Endothelial cell of umbilical vein (primary cell): Measurements from ENCODE around the gene MTO1. TPM values are rescaled to one million over a fixed set of nuclear protein-coding genes. Genes with fewer than 3 reads are reported as not detected.

Experiments
- BruUV-seq: library from RNA; stranded (reverse); fragments of 400-500 nt; replicated peaks from 2 replicates; lab custom pipeline; 2021; lab: Mats Ljungman, UMichigan
- CTCF ChIA-PET: fragments of 300-600, 350-600 bp; sonication (Branson Sonifier 250); formaldehyde crosslinking; loops from one replicate; lab custom pipeline; 2021; ENCODE audit warnings: antibody characterized with exemption, inconsistent platforms; lab: Charles Lee
- POLR2A ChIA-PET: fragments of 300-600, 350-600 bp; sonication (Branson Sonifier 250); formaldehyde crosslinking; loops from one replicate; lab custom pipeline; 2021; ENCODE audit warnings: antibody characterized with exemption, inconsistent platforms; lab: Charles Lee
- DNase-seq: peaks from one replicate; pipeline ENCODE4 v3.0.0-alpha.2; 2011; ENCODE audit warnings: low read depth, low spot score
- FAIRE-seq: peaks from 2 replicates; lab custom pipeline; 2011; peaks lifted over from hg19 to GRCh38; lab: Jason Lieb, UNC
- H2AFZ ChIP-seq: 2 replicates; pipeline ENCODE4 v1.6.0; 2012; ENCODE audit warnings: low read depth, low read length, control low read depth, inconsistent platforms
- H3K27ac ChIP-seq: 2 replicates; pipeline ENCODE4 v1.5.1; 2011; ENCODE audit warnings: low read depth, mild to moderate bottlenecking, control low read depth, low read length, moderate library complexity; ENCODE audit not compliant: insufficient read depth
- H3K27me3 ChIP-seq, 2 experiments: 2 replicates each; pipeline versions ENCODE4 v1.6.0 to v1.6.1; 2011; ENCODE audit warnings: low read length in 2 of 2, mixed read lengths in 1 of 2; ENCODE audit not compliant: control insufficient read depth in 2 of 2, insufficient read depth in 2 of 2
- H3K36me3 ChIP-seq, 2 experiments: 2 replicates in 1 of 2; 3 replicates in 1 of 2; pipeline ENCODE4 v1.5.1; 2011; ENCODE audit warnings: low read length in 2 of 2, mild to moderate bottlenecking in 1 of 2, moderate library complexity in 1 of 2; ENCODE audit not compliant: control insufficient read depth in 2 of 2, insufficient read depth in 2 of 2; ENCODE audit errors: extremely low read depth in 1 of 2
- H3K4me1 ChIP-seq: 3 replicates; pipeline ENCODE4 v1.5.1; 2011; ENCODE audit warnings: mild to moderate bottlenecking, low read length; ENCODE audit not compliant: control insufficient read depth, insufficient read depth; ENCODE audit errors: extremely low read depth
- H3K4me2 ChIP-seq: 2 replicates; pipeline ENCODE4 v1.6.1; 2011; ENCODE audit warnings: low read length, control low read depth, mixed read lengths; ENCODE audit not compliant: insufficient read depth
- H3K4me3 ChIP-seq, 3 experiments: fragments of 200-600 bp in 1 of 3; sonication (generic), shearing (Covaris generic) in 1 of 3; replicated peaks in 1 of 3; 2 replicates each; pipeline ENCODE4 v1.5.1; 2011 to 2016; ENCODE audit warnings: control low read depth in 3 of 3, low read length in 3 of 3, mild to moderate bottlenecking in 2 of 3, inconsistent platforms in 1 of 3, low read depth in 1 of 3, moderate library complexity in 1 of 3; ENCODE audit not compliant: insufficient read depth in 1 of 3
- H3K79me2 ChIP-seq: 2 replicates; pipeline ENCODE4 v1.6.0; 2012; ENCODE audit warnings: low read length, inconsistent platforms; ENCODE audit not compliant: control insufficient read depth, insufficient read depth
- H3K9ac ChIP-seq: replicated peaks from 2 replicates; pipeline ENCODE3; 2011; ENCODE audit warnings: low read length, control low read depth; ENCODE audit not compliant: insufficient read depth; ENCODE audit errors: extremely low read depth
- H3K9me1 ChIP-seq: replicated peaks from 3 replicates; pipeline ENCODE4 v1.6.0; 2011; ENCODE audit warnings: mild to moderate bottlenecking, low read length; ENCODE audit not compliant: control insufficient read depth, insufficient read depth; ENCODE audit errors: extremely low read depth
- H3K9me3 ChIP-seq: replicated peaks from 2 replicates; pipeline ENCODE4 v1.5.1; 2012; ENCODE audit warnings: low read length, inconsistent platforms; ENCODE audit not compliant: control insufficient read depth, insufficient read depth
- H4K20me1 ChIP-seq: replicated peaks from 2 replicates; pipeline ENCODE3; 2011; ENCODE audit warnings: mild to moderate bottlenecking, low read length; ENCODE audit not compliant: control insufficient read depth, insufficient read depth; ENCODE audit errors: extremely low read depth
- CTCF ChIP-seq, 2 donors: IDR thresholded peaks; 1 replicate in 1 of 2; 2 replicates in 1 of 2; pipeline ENCODE4 v1.5.1; 2011; ENCODE audit warnings: low read length in 2 of 2, mild to moderate bottlenecking in 2 of 2, moderate library complexity in 2 of 2, control low read depth in 1 of 2, inconsistent platforms in 1 of 2, low read depth in 1 of 2; ENCODE audit not compliant: insufficient read depth in 1 of 2; ENCODE audit errors: extremely low read depth in 1 of 2
- EZH2 ChIP-seq: IDR thresholded peaks from 2 replicates; pipeline ENCODE4 v1.6.1; 2012; ENCODE audit warnings: borderline replicate concordance, low read depth, mild to moderate bottlenecking, moderate library complexity, low read length, inconsistent platforms; ENCODE audit not compliant: severe bottlenecking
- FOS ChIP-seq: IDR thresholded peaks from 2 replicates; pipeline ENCODE4 v1.6.1; 2011; ENCODE audit warnings: mild to moderate bottlenecking, low read length, moderate library complexity, borderline replicate concordance; ENCODE audit not compliant: insufficient read depth
- GATA2 ChIP-seq: IDR thresholded peaks from 2 replicates; pipeline ENCODE4 v1.7.0; 2011; ENCODE audit warnings: low read depth, mild to moderate bottlenecking, moderate library complexity, mixed read lengths, low read length; ENCODE audit not compliant: insufficient read length, insufficient read depth
- JUN ChIP-seq: IDR thresholded peaks from 2 replicates; pipeline ENCODE4 v1.6.1; 2011; ENCODE audit warnings: borderline replicate concordance, low read depth; ENCODE audit not compliant: insufficient read length, insufficient read depth
- MAX ChIP-seq: IDR thresholded peaks from 2 replicates; pipeline ENCODE4 v1.6.1; 2011; ENCODE audit not compliant: insufficient read depth, insufficient read length
- MYC ChIP-seq: IDR thresholded peaks from one replicate; pipeline ENCODE4 v1.6.1; 2011; ENCODE audit warnings: mild to moderate bottlenecking, low read depth, low read length
- POLR2A ChIP-seq: IDR thresholded peaks from 2 replicates; pipeline ENCODE4 v1.6.1; 2012; ENCODE audit warnings: low read depth, mild to moderate bottlenecking, control low read depth, low read length
- POLR2AphosphoS5 ChIP-seq: IDR thresholded peaks from 2 replicates; pipeline ENCODE4 v1.6.1; 2012; ENCODE audit warnings: low read depth, mild to moderate bottlenecking, control low read depth, low read length, moderate library complexity; ENCODE audit not compliant: insufficient read depth
- dilution Hi-C: fragments of 300-500 bp; cut with MboI; formaldehyde crosslinking; loops from one replicate; pipeline ENCODE4 v1.15.0; 2019; ENCODE audit warnings: low sequenced_read_pairs; ENCODE audit not compliant: extremely low pct_ligation_motif_present
- intact Hi-C: fragments of 100-400 bp; cut with micrococcal nuclease; formaldehyde crosslinking; loops from one replicate; pipeline ENCODE4 v1.10.0; 2022
- polyA plus RNA-seq, 4 experiments: library from polyadenylated mRNA; depleted of rRNA in 3 of 4; stranded (reverse) in 3 of 4; unstranded in 1 of 4; fragments of >200 nt; gene quantifications; 2 replicates each; pipeline versions ENCODE4 v1.2.1 to v1.2.3, GENCODE V29; 2011 to 2012; ENCODE audit warnings: missing spikeins in 1 of 4
- total RNA-seq: library from RNA; stranded (reverse); gene quantifications from 2 replicates; pipeline ENCODE4 v1.2.3, GENCODE V29; 2021

Gene MTO1
- total and polyA plus RNA-seq, 2 donors (not counting 3 experiments of a cell fraction or from before 2014, with no cell fraction given) = 12.6 to 24.8 TPM

- FAIRE-seq = no peak
- CTCF ChIA-PET = no interaction called here
These were observed 18.0 kb upstream of the MTO1 start for GRCh38 chr6:73443555-73443954.

More at GRCh38 chr6:73443555-73443954, 18.0 kb upstream of the MTO1 start:
- no TSS peak for BruUV-seq
- Histone ChIP-seq H4K20me1 (no peaks in the 10 kb centered on the region), H3K9me1 (no peaks in the 10 kb centered on the region), H3K79me2 (peaks cover 5% of the 10 kb centered on the region), H3K36me3 (peaks cover 0 to 8% of the 10 kb centered on the region in 2 experiments), H3K4me2 (no peak overlapping the region), H3K27ac (no peak overlapping the region), H3K27me3 (no peaks in the 10 kb centered on the region), H3K9ac (no peak overlapping the region), H3K4me1 (no peaks in the 10 kb centered on the region), H3K4me3 (no peak overlapping the region), H2AFZ (no peak overlapping the region), H3K9me3 (no peaks in the 10 kb centered on the region)
- POLR2A ChIA-PET = no interaction called here
- intact Hi-C loops (no loop called here), dilution Hi-C loops (no loop called here)
- DNase-seq = no peak
- TF ChIP-seq POLR2A = no peak
- no peak for TF ChIP-seq CTCF (IDR thresholded peaks at IDR 0.05; ENCODE audit: extremely low read depth in 1 of 2, insufficient read depth in 1 of 2, low read depth in 1 of 2, low read length in 2 of 2)
- no peak for TF ChIP-seq GATA2
- TF ChIP-seq FOS = no peak
- TF ChIP-seq POLR2AphosphoS5 = no peak
- no peak for TF ChIP-seq EZH2
- TF ChIP-seq JUN = no peak
- no peak for TF ChIP-seq MYC
- TF ChIP-seq MAX = no peak
